H1 (cell line): ENCODE results near the gene TOP1. TPM values are rescaled to one million over a fixed set of nuclear protein-coding genes. Genes with fewer than 3 reads are reported as not detected.

Experiments
- CTCF ChIA-PET: fragments of 300-600 bp; sonication (Branson Sonifier 250); formaldehyde crosslinking; loops from one replicate; lab custom pipeline; 2021; ENCODE audit not compliant: partially characterized antibody; lab: Charles Lee
- POLR2A ChIA-PET: fragments of 300-600 bp; sonication (Branson Sonifier 250); formaldehyde crosslinking; loops from one replicate; lab custom pipeline; 2021; ENCODE audit warnings: inconsistent platforms; ENCODE audit not compliant: partially characterized antibody; lab: Charles Lee
- DNase-seq, 2 experiments: peaks; one replicate each; pipeline versions ENCODE4 v3.0.0 to v3.0.0-alpha.2; 2010 to 2022; ENCODE audit warnings: low spot score in 2 of 2, low read depth in 1 of 2, mixed read lengths in 1 of 2
- FAIRE-seq: peaks from 2 replicates; lab custom pipeline; 2011; peaks lifted over from hg19 to GRCh38; lab: Jason Lieb, UNC
- H2AFZ ChIP-seq: 2 replicates; pipeline ENCODE4 v1.8.1; 2012; ENCODE audit warnings: low read length, inconsistent platforms
- H2AK5ac ChIP-seq: 2 replicates; pipeline ENCODE4 v1.6.1; 2013; ENCODE audit warnings: low read depth, low read length
- H2BK120ac ChIP-seq: replicated peaks from 2 replicates; pipeline ENCODE3; 2013; ENCODE audit warnings: low read depth, low read length, inconsistent platforms
- H2BK12ac ChIP-seq: 2 replicates; pipeline ENCODE4 v1.6.1; 2013; ENCODE audit warnings: low read depth, low read length
- H2BK15ac ChIP-seq: 2 replicates; pipeline ENCODE4 v1.6.1; 2013; ENCODE audit warnings: low read length
- H2BK20ac ChIP-seq: 2 replicates; pipeline ENCODE4 v1.6.1; 2013; ENCODE audit warnings: low read length
- H2BK5ac ChIP-seq: 2 replicates; pipeline ENCODE4 v1.6.1; 2013; ENCODE audit warnings: low read depth, low read length
- H3K14ac ChIP-seq: 2 replicates; pipeline ENCODE4 v1.6.1; 2013; ENCODE audit warnings: inconsistent platforms; ENCODE audit not compliant: insufficient read length
- H3K18ac ChIP-seq: 2 replicates; pipeline ENCODE4 v1.6.1; 2013; ENCODE audit warnings: low read length; ENCODE audit errors: extremely low read depth
- H3K23ac ChIP-seq: 2 replicates; pipeline ENCODE4 v1.6.1; 2013; ENCODE audit warnings: inconsistent platforms; ENCODE audit not compliant: insufficient read length
- H3K23me2 ChIP-seq: 2 replicates; pipeline ENCODE4 v1.6.1; 2013; ENCODE audit warnings: low read depth, low read length
- H3K27ac ChIP-seq: 2 replicates; pipeline ENCODE4 v1.6.1; 2011; ENCODE audit warnings: low read depth, low read length, inconsistent platforms
- H3K27me3 ChIP-seq, 4 experiments: replicated peaks in 1 of 4; 1 replicate in 1 of 4; 2 replicates in 3 of 4; pipeline versions ENCODE4 v1.6.1 to v1.8.1; 2011 to 2013; ENCODE audit warnings: low read length in 3 of 4, mild to moderate bottlenecking in 3 of 4, inconsistent platforms in 2 of 4, mixed read lengths in 2 of 4, moderate library complexity in 1 of 4; ENCODE audit not compliant: control insufficient read depth in 3 of 4, insufficient read depth in 3 of 4; ENCODE audit errors: extremely low read depth in 1 of 4
- H3K36me3 ChIP-seq, 4 experiments: 2 replicates each; pipeline versions ENCODE4 v1.6.1 to v1.8.1; 2011 to 2013; ENCODE audit warnings: mild to moderate bottlenecking in 4 of 4, low read length in 3 of 4, moderate library complexity in 2 of 4, control low read depth in 1 of 4, inconsistent platforms in 1 of 4; ENCODE audit not compliant: insufficient read depth in 4 of 4, control insufficient read depth in 2 of 4
- H3K4ac ChIP-seq: replicated peaks from 2 replicates; pipeline ENCODE3; 2013; ENCODE audit warnings: low read length, low read depth, mixed read lengths, inconsistent platforms; ENCODE audit not compliant: insufficient read length
- H3K4me1 ChIP-seq, 4 experiments: replicated peaks in 1 of 4; 1 replicate in 1 of 4; 2 replicates in 3 of 4; pipeline versions ENCODE4 v1.6.1 to v1.8.1; 2011 to 2013; ENCODE audit warnings: low read length in 3 of 4, inconsistent platforms in 2 of 4, mixed read lengths in 1 of 4; ENCODE audit not compliant: insufficient read depth in 4 of 4, control insufficient read depth in 3 of 4
- H3K4me2 ChIP-seq, 2 experiments: 2 replicates each; pipeline versions ENCODE4 v1.6.1 to v1.8.1; 2011 to 2013; ENCODE audit warnings: low read depth in 2 of 2, low read length in 2 of 2, control low read depth in 1 of 2, inconsistent platforms in 1 of 2, mild to moderate bottlenecking in 1 of 2; ENCODE audit not compliant: insufficient read depth in 1 of 2
- H3K4me3 ChIP-seq, 4 experiments: fragments of 200-600, 300-600 bp in 1 of 4; sonication (generic), shearing (Covaris generic), sonication (Bioruptor Twin) in 1 of 4; 2 replicates each; pipeline versions ENCODE4 v1.5.1 to v1.8.1; 2011 to 2016; ENCODE audit warnings: low read length in 4 of 4, low read depth in 3 of 4, control low read depth in 2 of 4, inconsistent platforms in 2 of 4, mild to moderate bottlenecking in 2 of 4, mixed read lengths in 1 of 4, moderate library complexity in 1 of 4; ENCODE audit not compliant: insufficient read depth in 2 of 4; ENCODE audit errors: extremely low read depth in 1 of 4
- H3K56ac ChIP-seq: replicated peaks from 2 replicates; pipeline ENCODE3; 2013; ENCODE audit warnings: low read depth, mild to moderate bottlenecking, mixed read lengths, low read length, inconsistent platforms; ENCODE audit not compliant: insufficient read length
- H3K79me1 ChIP-seq: 2 replicates; pipeline ENCODE4 v1.6.1; 2013; ENCODE audit warnings: low read depth, low read length, control low read depth
- H3K79me2 ChIP-seq, 2 experiments: 2 replicates each; pipeline versions ENCODE4 v1.6.1 to v1.8.1; 2012 to 2013; ENCODE audit warnings: low read length in 2 of 2, mild to moderate bottlenecking in 2 of 2, inconsistent platforms in 1 of 2; ENCODE audit not compliant: insufficient read depth in 2 of 2, control insufficient read depth in 1 of 2
- H3K9ac ChIP-seq, 4 experiments: replicated peaks in 1 of 4; 1 replicate in 1 of 4; 2 replicates in 3 of 4; pipeline versions ENCODE4 v1.6.1 to v1.8.1; 2011 to 2013; ENCODE audit warnings: low read depth in 3 of 4, low read length in 3 of 4, control low read depth in 2 of 4, mild to moderate bottlenecking in 2 of 4, moderate library complexity in 2 of 4, inconsistent platforms in 1 of 4; ENCODE audit errors: extremely low read depth in 1 of 4
- H3K9me3 ChIP-seq, 2 experiments: 2 replicates each; pipeline versions ENCODE4 v1.6.1 to v1.8.1; 2012 to 2013; ENCODE audit warnings: mild to moderate bottlenecking in 2 of 2, moderate library complexity in 2 of 2, control low read depth in 1 of 2, inconsistent platforms in 1 of 2, low read depth in 1 of 2, low read length in 1 of 2, mixed read lengths in 1 of 2; ENCODE audit not compliant: insufficient read depth in 2 of 2
- H4K20me1 ChIP-seq, 2 experiments: replicated peaks in 1 of 2; 2 replicates each; pipeline versions ENCODE3 to v1.8.1; 2011 to 2013; ENCODE audit warnings: inconsistent platforms in 2 of 2, low read length in 2 of 2, mild to moderate bottlenecking in 1 of 2; ENCODE audit not compliant: insufficient read depth in 2 of 2, control insufficient read depth in 1 of 2
- H4K5ac ChIP-seq: 2 replicates; pipeline ENCODE4 v1.6.1; 2013; ENCODE audit warnings: low read length, low read depth, mixed read lengths, inconsistent platforms; ENCODE audit not compliant: insufficient read length
- H4K8ac ChIP-seq: 2 replicates; pipeline ENCODE4 v1.8.0; 2013; ENCODE audit warnings: mild to moderate bottlenecking, moderate library complexity, low read length, inconsistent platforms; ENCODE audit not compliant: insufficient read depth; ENCODE audit errors: extremely low read depth
- H4K91ac ChIP-seq: replicated peaks from 2 replicates; pipeline ENCODE3; 2013; ENCODE audit warnings: low read length, mixed read lengths, inconsistent platforms; ENCODE audit not compliant: insufficient read length
- BACH1 ChIP-seq: IDR thresholded peaks from 2 replicates; pipeline ENCODE4 v1.6.1; 2012; ENCODE audit warnings: low read length, improper control_type of control experiment
- HDAC6 ChIP-seq: IDR thresholded peaks from one replicate; pipeline ENCODE4 v1.7.1; 2012; ENCODE audit warnings: low read depth, mild to moderate bottlenecking, inconsistent platforms, low read length, moderate library complexity
- JUND ChIP-seq: IDR thresholded peaks from 2 replicates; pipeline ENCODE4 v1.6.1; 2011; ENCODE audit warnings: mild to moderate bottlenecking, improper control_type of control experiment, low read length
- MAX ChIP-seq: IDR thresholded peaks from 2 replicates; pipeline ENCODE4 v1.6.1; 2012; ENCODE audit warnings: inconsistent platforms
- POLR2AphosphoS5 ChIP-seq: IDR thresholded peaks from 2 replicates; pipeline ENCODE4 v1.6.1; 2011; ENCODE audit warnings: low read depth, low read length
- POU5F1 ChIP-seq: IDR thresholded peaks from 2 replicates; pipeline ENCODE4 v1.6.1; 2011; ENCODE audit warnings: low read depth, mild to moderate bottlenecking, low read length, moderate library complexity
- SRF ChIP-seq: IDR thresholded peaks from 2 replicates; pipeline ENCODE4 v1.6.1; 2011; ENCODE audit warnings: mild to moderate bottlenecking, low read depth, low read length, moderate library complexity
- SUZ12 ChIP-seq: fragments of 200-600 bp; sonication (generic); IDR thresholded peaks from 2 replicates; pipeline ENCODE4 v1.6.1; 2012; ENCODE audit warnings: mild to moderate bottlenecking, inconsistent platforms, low read length, moderate library complexity, mixed read lengths
- TAF1 ChIP-seq: IDR thresholded peaks from 2 replicates; pipeline ENCODE4 v1.6.1; 2011; ENCODE audit warnings: mild to moderate bottlenecking, low read depth, low read length
- TEAD4 ChIP-seq: IDR thresholded peaks from 2 replicates; pipeline ENCODE4 v1.6.1; 2012; ENCODE audit warnings: low read depth, low read length, inconsistent platforms, mixed read lengths
- WGBS, 2 experiments: shearing (Covaris generic) in 1 of 2; methylation state at CpG; one replicate each; pipeline versions ENCODE4 v1.1.6 to v1.1.7; 2013 to 2015; ENCODE audit warnings: low lambda C conversion rate in 2 of 2, mixed read lengths in 2 of 2, inconsistent platforms in 1 of 2, low coverage in 1 of 2, missing lambda C conversion rate in 1 of 2; ENCODE audit not compliant: insufficient replicate concordance in 2 of 2, insufficient coverage in 1 of 2, insufficient read length in 1 of 2; ENCODE audit errors: extremely low coverage in 1 of 2, missing lambda C conversion rate in 1 of 2; 5-methylcytosine and 5-hydroxymethylcytosine counted together
- polyA plus RNA-seq, 7 experiments: library from polyadenylated mRNA; depleted of rRNA in 3 of 7; stranded (reverse) in 5 of 7; unstranded in 2 of 7; fragments of >200 nt in 5 of 7; fragments of 200-250 nt in 2 of 7; gene quantifications; 1 replicate in 5 of 7; 2 replicates in 1 of 7; 4 replicates in 1 of 7; pipeline versions ENCODE4 v1.2.1 to v1.2.3, GENCODE V29; 2011 to 2013; ENCODE audit warnings: missing spikeins in 2 of 7, mixed read lengths in 2 of 7
- total RNA-seq: library from RNA; stranded (reverse); fragmentation: NEBNext Ultra II Directional; extraction: Animal tissue kit (Norgen Biotek cat#: 25700); gene quantifications from 2 replicates; pipeline ENCODE4 v1.2.1, GENCODE V29; 2021

The TOP1 gene
- total and polyA plus RNA-seq, 2 of the 8 experiments (the other 6 are each of a cell fraction or from before 2014, with no cell fraction given) = 7.4 to 108 TPM

- no peak overlapping the region for H3K56ac ChIP-seq
- no peak overlapping the region for H4K5ac ChIP-seq
- H3K27ac ChIP-seq = no peak overlapping the region
- H2BK20ac ChIP-seq = no peak overlapping the region
- POLR2A ChIA-PET = no interaction called here
- CTCF ChIA-PET = interaction anchor here (1.5 kb wide), 1 partner anchor 15 kb away, joined by 3 read pairs; no protein-coding TSS in a partner anchor
- H3K14ac ChIP-seq = no peak overlapping the region
- H3K79me2 ChIP-seq = no peaks in the 10 kb centered on the region
- H2AFZ ChIP-seq = no peak overlapping the region
- no peak overlapping the region for H2BK15ac ChIP-seq
- H3K23ac ChIP-seq = no peak overlapping the region
- H2BK120ac ChIP-seq = no peak overlapping the region
- no peaks in the 10 kb centered on the region for H3K9me3 ChIP-seq
- H4K8ac ChIP-seq = no peak overlapping the region
- peak in 1 of 2 experiments; percentile 17 for DNase-seq
- H3K4me1 ChIP-seq = peaks cover 5 to 11% (median 8%) of the 10 kb centered on the region in 4 experiments
- H3K79me1 ChIP-seq = no peaks in the 10 kb centered on the region
- 67% methylated on average over 4 of the region's 5 CpGs; no CpG with 5 or more reads in 1 of the 2 experiments for WGBS, 2 experiments
- H2AK5ac ChIP-seq = no peak overlapping the region
- H2BK12ac ChIP-seq = no peak overlapping the region
- no peak for FAIRE-seq
- H3K23me2 ChIP-seq = peaks cover 4% of the 10 kb centered on the region; the same call in 1 of the 2 replicates
- H3K4me3 ChIP-seq = no peak overlapping the region
- H3K36me3 ChIP-seq = no peaks in the 10 kb centered on the region
- no peak overlapping the region for H2BK5ac ChIP-seq
- no peak overlapping the region for H4K91ac ChIP-seq
- no peak overlapping the region for H3K4me2 ChIP-seq
- H3K4ac ChIP-seq = no peak overlapping the region
- H3K18ac ChIP-seq = no peak overlapping the region
- H3K27me3 ChIP-seq = peaks cover 0 to 9% (median 2%) of the 10 kb centered on the region in 4 experiments; a peak in 3 of 7 replicates
- H4K20me1 ChIP-seq = peaks cover 0 to 2% of the 10 kb centered on the region in 2 experiments
- no peak overlapping the region for H3K9ac ChIP-seq
- TF ChIP-seq JUND (no peak), TEAD4 (no peak), TAF1 (no peak), MAX (no peak), SRF (no peak), BACH1 (no peak), POU5F1 (no peak), SUZ12 (no peak), HDAC6 (no peak), POLR2AphosphoS5 (no peak)
Observed at GRCh38 chr20:41131594-41132387, 103.2 kb downstream of the TOP1 start.
